Liver (tissue), 9 donors: ENCODE data around the gene HSP90B1. TPM values are rescaled to one million over a fixed set of nuclear protein-coding genes. Genes with fewer than 3 reads are reported as not detected.

Experiments
- DNase-seq: peaks from one replicate; pipeline ENCODE4 v3.0.0-alpha.2; 2017; ENCODE audit warnings: low spot score
- H3K27ac ChIP-seq, 2 donors: one replicate each; pipeline ENCODE4 v1.7.0; 2013; ENCODE audit warnings: inconsistent platforms in 2 of 2, low read length in 2 of 2, control low read depth in 1 of 2, low read depth in 1 of 2, mild to moderate bottlenecking in 1 of 2
- H3K27me3 ChIP-seq, 4 donors: one replicate each; pipeline versions ENCODE4 v1.6.1 to v1.7.0; 2013; ENCODE audit warnings: low read length in 3 of 4, inconsistent platforms in 1 of 4, mild to moderate bottlenecking in 1 of 4, moderate library complexity in 1 of 4; ENCODE audit not compliant: control insufficient read depth in 4 of 4, insufficient read depth in 4 of 4
- H3K36me3 ChIP-seq, 4 donors: one replicate each; pipeline versions ENCODE4 v1.6.1 to v1.7.0; 2013; ENCODE audit warnings: low read length in 3 of 4, mild to moderate bottlenecking in 3 of 4, low read depth in 1 of 4, moderate library complexity in 1 of 4; ENCODE audit not compliant: control insufficient read depth in 4 of 4, insufficient read depth in 3 of 4
- H3K4me1 ChIP-seq, 4 donors: one replicate each; pipeline versions ENCODE4 v1.6.1 to v1.7.0; 2013; ENCODE audit warnings: low read length in 3 of 4, mild to moderate bottlenecking in 3 of 4, moderate library complexity in 1 of 4; ENCODE audit not compliant: control insufficient read depth in 4 of 4, insufficient read depth in 4 of 4
- H3K4me3 ChIP-seq, 3 donors: one replicate each; pipeline versions ENCODE4 v1.6.1 to v1.7.0; 2013; ENCODE audit warnings: low read length in 3 of 3, control low read depth in 1 of 3, low read depth in 1 of 3, mild to moderate bottlenecking in 1 of 3
- H3K9ac ChIP-seq, 2 donors: one replicate each; pipeline ENCODE4 v1.7.0; 2013; ENCODE audit warnings: low read length in 2 of 2, mild to moderate bottlenecking in 2 of 2, moderate library complexity in 2 of 2, control low read depth in 1 of 2, low read depth in 1 of 2
- H3K9me3 ChIP-seq, 4 donors: one replicate each; pipeline versions ENCODE4 v1.6.1 to v1.7.0; 2013; ENCODE audit warnings: low read length in 3 of 4; ENCODE audit not compliant: control insufficient read depth in 4 of 4
- CTCF ChIP-seq: fragments of 150-350 bp; IDR thresholded peaks from 2 replicates; pipeline ENCODE4 v1.5.1; 2017; ENCODE audit warnings: improper control_type of control experiment, low read depth, low read length; ENCODE audit not compliant: missing input control
- EGR1 ChIP-seq, 2 donors: IDR thresholded peaks; 2 replicates each; pipeline ENCODE4 v1.6.1; 2016 to 2018; ENCODE audit warnings: antibody characterized with exemption in 2 of 2, low read depth in 2 of 2
- FOXA1 ChIP-seq: IDR thresholded peaks from 2 replicates; pipeline ENCODE4 v1.6.1; 2016; ENCODE audit warnings: antibody characterized with exemption
- FOXA2 ChIP-seq: IDR thresholded peaks from 2 replicates; pipeline ENCODE4 v1.6.1; 2016; ENCODE audit warnings: antibody characterized with exemption
- GABPA ChIP-seq, 2 donors: IDR thresholded peaks in 1 of 2; conservative IDR thresholded peaks in 1 of 2; 2 replicates each; pipeline ENCODE4 v1.6.1; 2016; ENCODE audit warnings: antibody characterized with exemption in 2 of 2, mild to moderate bottlenecking in 1 of 2, moderate library complexity in 1 of 2
- HNF4A ChIP-seq, 2 donors: conservative IDR thresholded peaks; 2 replicates each; pipeline ENCODE4 v1.6.1; 2016; ENCODE audit warnings: antibody characterized with exemption in 2 of 2, mild to moderate bottlenecking in 2 of 2
- HNF4G ChIP-seq: IDR thresholded peaks from 2 replicates; pipeline ENCODE4 v1.6.1; 2016; ENCODE audit warnings: antibody characterized with exemption
- JUND ChIP-seq, 2 donors: IDR thresholded peaks; 2 replicates each; pipeline ENCODE4 v1.6.1; 2016; ENCODE audit warnings: antibody characterized with exemption in 2 of 2
- MAX ChIP-seq: IDR thresholded peaks from 2 replicates; pipeline ENCODE4 v1.6.1; 2016; ENCODE audit warnings: antibody characterized with exemption
- NR2F2 ChIP-seq: IDR thresholded peaks from 2 replicates; pipeline ENCODE4 v1.6.1; 2016; ENCODE audit warnings: antibody characterized with exemption
- RAD21 ChIP-seq, 2 donors: IDR thresholded peaks; 2 replicates each; pipeline ENCODE4 v1.6.1; 2016; ENCODE audit warnings: antibody characterized with exemption in 2 of 2, mild to moderate bottlenecking in 2 of 2
- REST ChIP-seq: IDR thresholded peaks from 2 replicates; pipeline ENCODE4 v1.6.1; 2016; ENCODE audit warnings: antibody characterized with exemption, mild to moderate bottlenecking
- RXRA ChIP-seq, 2 donors: IDR thresholded peaks; 2 replicates each; pipeline ENCODE4 v1.6.1; 2017 to 2018; ENCODE audit warnings: antibody characterized with exemption in 2 of 2, mild to moderate bottlenecking in 1 of 2
- SP1 ChIP-seq: IDR thresholded peaks from 2 replicates; pipeline ENCODE4 v1.6.1; 2018; ENCODE audit warnings: antibody characterized with exemption, mild to moderate bottlenecking
- TAF1 ChIP-seq: conservative IDR thresholded peaks from 2 replicates; pipeline ENCODE4 v1.6.1; 2016; ENCODE audit warnings: antibody characterized with exemption, mild to moderate bottlenecking
- YY1 ChIP-seq: IDR thresholded peaks from 2 replicates; pipeline ENCODE4 v1.6.1; 2016; ENCODE audit warnings: antibody characterized with exemption, mild to moderate bottlenecking
- WGBS: extraction: QIAGEN DNeasy Blood & Tissue Kit; methylation state at CpG from one replicate; pipeline ENCODE4 v1.1.7; 2013; 5-methylcytosine and 5-hydroxymethylcytosine counted together
- polyA plus RNA-seq, 2 donors: library from polyadenylated mRNA; stranded (reverse) in 1 of 2; unstranded in 1 of 2; fragments of 200-250 nt in 1 of 2; fragments of >200 nt in 1 of 2; fragmentation: Nextera tagmentation in 1 of 2; extraction: Ambion mirVana in 1 of 2; gene quantifications; one replicate each; pipeline versions ENCODE4 v1.2.1 to v1.2.3, GENCODE V29; 2013 to 2015
- total RNA-seq, 2 donors: library from RNA; depleted of rRNA; stranded (reverse); fragments of >200 nt; gene quantifications; one replicate each; pipeline ENCODE4 v1.2.3, GENCODE V29; 2014
- TF ChIP-seq, protein P1 (sequence below): IDR thresholded peaks from 2 replicates; pipeline ENCODE4 v1.6.1; 2016; ENCODE audit warnings: antibody characterized with exemption
- TF ChIP-seq, protein P2 (sequence below): IDR thresholded peaks from 2 replicates; pipeline ENCODE4 v1.6.1; 2016; ENCODE audit warnings: antibody characterized with exemption
- donor health status: healthy.
- donor health status: healthy.
- donor health status: healthy.
- donor health status: healthy.
- donor health status: healthy.

Gene HSP90B1
- total and polyA plus RNA-seq, 4 donors, result 296 to 854 (median 579) TPM

DNA sequence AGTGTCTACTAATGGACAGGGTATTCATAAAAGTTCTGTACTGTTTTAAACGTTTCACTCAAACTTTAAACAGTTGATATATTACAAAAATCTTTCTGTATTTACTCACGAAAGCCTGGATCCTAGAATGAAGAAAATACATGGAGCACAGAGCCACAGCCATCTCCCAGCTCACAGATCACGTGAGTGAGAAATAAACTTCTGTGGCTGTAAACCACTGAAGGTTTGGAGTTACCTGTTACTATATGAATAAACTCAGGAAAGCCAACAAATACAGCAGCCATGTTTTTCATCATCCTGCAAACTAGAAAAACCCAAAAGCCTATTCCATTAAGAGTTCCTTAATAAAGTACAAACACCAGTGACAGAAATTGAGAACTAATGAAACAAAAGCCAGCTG is 34.6 kb downstream of the HSP90B1 start:
- peaks cover 6 to 24% (median 17%) of the 10 kb centered on the region in 4 donors for H3K4me1 ChIP-seq
- H3K9me3 ChIP-seq, result no peaks in the 10 kb centered on the region
- H3K9ac ChIP-seq, result peak overlapping the region; percentile 97 to 98
- no peaks in the 10 kb centered on the region for H3K36me3 ChIP-seq
- TF ChIP-seq GABPA (IDR thresholded peaks at IDR 0.05 in 1 of 2, conservative IDR thresholded peaks at IDR 0.05 in 1 of 2) (no peak), RXRA (IDR thresholded peaks at IDR 0.05) (no peak)
- peak overlapping the region; percentile 79 to 98 (median 81) for H3K4me3 ChIP-seq
- 26% methylated on average over 3 of the region's 3 CpGs for WGBS
- H3K27me3 ChIP-seq, result no peaks in the 10 kb centered on the region
- H3K27ac ChIP-seq, result peak overlapping the region; percentile 73 to 93
- no peak for DNase-seq

- TF ChIP-seq JUND (IDR thresholded peaks at IDR 0.05), result peak in 1 of 2 donors; percentile 24
- TF ChIP-seq EGR1 (IDR thresholded peaks at IDR 0.05; ENCODE audit: low read depth in 2 of 2), result no peak
- Histone ChIP-seq H3K27me3 (no peaks in the 10 kb centered on the region), H3K9me3 (no peaks in the 10 kb centered on the region), H3K36me3 (no peaks in the 10 kb centered on the region), H3K9ac (peak overlapping the region; percentile 97 to 98), H3K27ac (peak overlapping the region; percentile 73 to 93), H3K4me1 (peaks cover 6 to 24% (median 17%) of the 10 kb centered on the region in 4 donors), H3K4me3 (peak overlapping the region; percentile 79 to 98 (median 81))
- under 1% methylated on average over 11 of the region's 11 CpGs for WGBS
- no peak for DNase-seq
Measured at GRCh38 chr12:103965255-103965589, 35.0 kb downstream of the HSP90B1 start.

DNA sequence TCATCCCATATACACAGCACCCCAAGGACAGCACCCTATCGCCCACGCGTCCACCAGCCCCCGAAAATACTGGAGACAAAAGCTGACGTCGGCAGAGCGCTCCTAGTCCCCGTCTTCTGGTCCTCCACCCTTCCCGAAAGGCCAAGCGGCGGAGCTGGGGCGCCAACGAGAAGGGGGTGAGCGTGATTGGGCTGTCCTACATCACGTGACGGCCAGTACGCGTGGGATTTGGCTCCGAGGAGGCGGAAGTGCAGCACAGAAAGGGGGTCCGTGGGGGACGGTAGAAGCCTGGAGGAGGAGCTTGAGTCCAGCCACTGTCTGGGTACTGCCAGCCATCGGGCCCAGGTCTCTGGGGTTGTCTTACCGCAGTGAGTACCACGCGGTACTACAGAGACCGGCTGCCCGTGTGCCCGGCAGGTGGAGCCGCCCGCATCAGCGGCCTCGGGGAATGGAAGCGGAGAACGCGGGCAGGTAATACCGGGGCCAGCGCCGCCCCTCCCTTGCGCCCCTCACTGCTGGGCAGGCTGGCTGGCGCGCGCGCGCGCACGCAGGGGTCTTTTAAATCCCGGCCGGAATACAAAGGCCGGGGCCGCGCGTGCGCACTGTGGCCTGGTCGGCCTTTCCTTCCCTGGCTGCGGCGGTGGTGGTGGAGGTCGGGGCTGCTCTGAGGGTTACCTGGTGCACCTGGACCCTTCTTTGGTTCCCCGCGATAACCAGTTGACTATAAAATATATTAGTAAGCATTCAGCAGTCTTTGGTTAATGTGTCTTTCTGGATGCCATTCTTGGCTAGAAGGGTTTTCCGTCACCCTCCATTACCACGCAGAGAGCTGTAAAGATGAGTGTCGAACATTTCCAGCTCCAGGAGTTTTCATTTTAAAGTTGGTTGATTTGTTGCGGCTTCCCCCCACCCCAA is 35.6 kb downstream of the HSP90B1 start, which contains the start of gene TDG:
Gene TDG, plus strand, starts transcription at position 283 of the 915 bp plus-strand sequence. Its CDS starts 166 bp downstream, at position 449.
- H3K4me1 ChIP-seq, result peaks cover 6 to 24% (median 17%) of the 10 kb centered on the region in 4 donors
- H3K36me3 ChIP-seq, result no peaks in the 10 kb centered on the region
- no peaks in the 10 kb centered on the region for H3K27me3 ChIP-seq
- H3K9ac ChIP-seq, result peak within 1 kb of the TSS; percentile 97 to 98
- H3K4me3 ChIP-seq, result peak within 1 kb of the TSS; percentile 79 to 98 (median 81)
- H3K9me3 ChIP-seq, result no peaks in the 10 kb centered on the region
- WGBS, result 6% methylated on average over 64 of the region's 64 CpGs
- H3K27ac ChIP-seq, result peak within 1 kb of the TSS; percentile 73 to 93
- TF ChIP-seq CTCF (no peak), HNF4G (no peak), HNF4A (conservative IDR thresholded peaks at IDR 0.05) (peak; percentile 15 to 35), FOXA2 (no peak), RXRA (IDR thresholded peaks at IDR 0.05) (peak in 1 of 2 donors; percentile 46), JUND (IDR thresholded peaks at IDR 0.05) (peak in 1 of 2 donors; percentile 7), GABPA (IDR thresholded peaks at IDR 0.05 in 1 of 2, conservative IDR thresholded peaks at IDR 0.05 in 1 of 2) (peak; percentile 81 to 94), MAX (peak; percentile 86), REST (peak; percentile 74), SP1 (peak; percentile 70), NR2F2 (peak; percentile 43), FOXA1 (no peak), EGR1 (IDR thresholded peaks at IDR 0.05; ENCODE audit: low read depth in 2 of 2) (peak; percentile 28 to 70), TAF1 (peak; percentile 84), YY1 (peak; percentile 84), RAD21 (IDR thresholded peaks at IDR 0.05) (peak in 1 of 2 donors; percentile 33)
- TF ChIP-seq, protein P1, sequence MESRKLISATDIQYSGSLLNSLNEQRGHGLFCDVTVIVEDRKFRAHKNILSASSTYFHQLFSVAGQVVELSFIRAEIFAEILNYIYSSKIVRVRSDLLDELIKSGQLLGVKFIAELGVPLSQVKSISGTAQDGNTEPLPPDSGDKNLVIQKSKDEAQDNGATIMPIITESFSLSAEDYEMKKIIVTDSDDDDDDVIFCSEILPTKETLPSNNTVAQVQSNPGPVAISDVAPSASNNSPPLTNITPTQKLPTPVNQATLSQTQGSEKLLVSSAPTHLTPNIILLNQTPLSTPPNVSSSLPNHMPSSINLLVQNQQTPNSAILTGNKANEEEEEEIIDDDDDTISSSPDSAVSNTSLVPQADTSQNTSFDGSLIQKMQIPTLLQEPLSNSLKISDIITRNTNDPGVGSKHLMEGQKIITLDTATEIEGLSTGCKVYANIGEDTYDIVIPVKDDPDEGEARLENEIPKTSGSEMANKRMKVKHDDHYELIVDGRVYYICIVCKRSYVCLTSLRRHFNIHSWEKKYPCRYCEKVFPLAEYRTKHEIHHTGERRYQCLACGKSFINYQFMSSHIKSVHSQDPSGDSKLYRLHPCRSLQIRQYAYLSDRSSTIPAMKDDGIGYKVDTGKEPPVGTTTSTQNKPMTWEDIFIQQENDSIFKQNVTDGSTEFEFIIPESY, result peak; percentile 70
- TF ChIP-seq, protein P2, sequence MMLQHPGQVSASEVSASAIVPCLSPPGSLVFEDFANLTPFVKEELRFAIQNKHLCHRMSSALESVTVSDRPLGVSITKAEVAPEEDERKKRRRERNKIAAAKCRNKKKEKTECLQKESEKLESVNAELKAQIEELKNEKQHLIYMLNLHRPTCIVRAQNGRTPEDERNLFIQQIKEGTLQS, result no peak
- DNase-seq, result peak; percentile 94
